Astrocyte of the cerebellum (primary cell): ENCODE results near the gene GPR85.

ENCODE experiments used
- DNase-seq: peaks from one replicate; pipeline ENCODE4 v3.0.0-alpha.2; 2011; ENCODE audit warnings: low read depth
- H3K4me3 ChIP-seq: 2 replicates; pipeline ENCODE4 v1.5.1; 2011; ENCODE audit warnings: mild to moderate bottlenecking, low read depth, low read length, moderate library complexity
- CTCF ChIP-seq: IDR thresholded peaks from 2 replicates; pipeline ENCODE4 v1.5.1; 2012; ENCODE audit warnings: low read length, low read depth, moderate library complexity, mild to moderate bottlenecking; ENCODE audit errors: missing control alignments
- in situ Hi-C: cut with HindIII; loops from 2 replicates; pipeline ENCODE4 v1.10.0; 2017; ENCODE audit warnings: low sequenced_read_pairs

GPR85 gene

DNA sequence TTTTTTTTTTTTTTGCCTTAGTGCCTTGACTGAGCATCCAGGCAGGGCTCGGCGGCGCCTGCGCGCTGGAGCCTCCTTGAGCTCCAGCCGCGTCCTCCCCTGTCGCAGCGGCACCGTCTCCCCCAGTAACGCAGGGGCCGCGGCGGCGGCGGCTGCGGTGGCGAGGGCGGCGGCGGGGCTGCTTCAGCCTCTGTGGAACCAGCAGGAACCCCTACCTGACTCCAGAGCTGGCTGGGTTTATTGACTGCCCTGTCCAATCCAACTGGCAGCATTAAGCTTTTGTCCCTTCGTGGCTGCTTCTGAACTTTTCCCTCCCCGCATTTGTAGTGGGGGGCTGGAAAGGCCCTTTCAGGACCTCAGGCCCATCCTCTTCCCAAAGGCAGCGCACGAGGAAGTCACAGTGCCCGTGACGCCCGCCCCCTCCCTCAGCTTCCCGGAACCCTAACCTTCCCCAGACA is at the start of gene GPR85:
GPR85 (minus strand) TSS at position 397 of the 458 bp plus-strand sequence. CDS start 2,106 bp downstream, outside the sequence.
- TF ChIP-seq CTCF: no peak
- H3K4me3 ChIP-seq: peak within 1 kb of the TSS; percentile 54
- DNase-seq: peak; percentile 32
- in situ Hi-C loops: no loop called here

DNA sequence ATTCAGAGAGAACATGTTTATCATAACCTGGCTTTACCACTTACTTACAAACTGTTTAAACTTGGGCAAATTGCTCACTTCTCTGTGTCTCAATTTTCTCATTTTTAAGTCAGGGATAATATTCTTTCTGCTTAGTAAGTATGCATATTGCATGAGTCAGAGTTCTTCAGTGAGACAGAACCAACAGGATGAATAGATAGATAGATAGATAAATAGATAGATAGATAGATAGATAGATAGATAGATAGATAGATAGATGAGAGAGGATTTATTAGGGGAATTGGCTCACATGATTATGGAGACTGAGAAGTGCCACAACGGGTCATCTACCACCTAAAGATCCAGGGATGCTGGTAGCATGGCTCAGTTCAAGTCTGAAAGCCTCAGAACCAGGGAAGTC is 47.4 kb upstream of the GPR85 start:
- DNase-seq: no peak
- no peak overlapping the region for H3K4me3 ChIP-seq
- no peak for TF ChIP-seq CTCF
- in situ Hi-C loops: no loop called here

DNA sequence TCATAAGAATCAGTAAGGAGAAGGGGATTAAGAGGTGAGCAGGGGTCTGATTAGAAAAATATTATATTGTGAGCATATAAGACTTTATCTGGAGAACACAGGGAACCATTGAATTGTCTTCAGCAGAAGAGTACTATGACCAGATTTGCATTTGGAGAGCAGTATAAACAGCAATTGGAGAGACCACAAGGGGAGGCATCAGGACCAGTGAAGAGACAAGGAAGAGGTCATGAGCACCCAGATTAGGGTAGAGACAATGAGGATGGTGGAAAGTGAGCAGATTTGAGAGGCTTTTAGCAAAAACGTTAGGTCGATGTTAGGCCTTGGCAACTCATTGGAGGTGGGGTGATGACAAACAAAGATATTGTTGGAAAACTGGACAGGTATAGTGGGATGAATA is 44.7 kb upstream of the GPR85 start:
- in situ Hi-C loops: no loop called here
- no peak overlapping the region for H3K4me3 ChIP-seq
- no peak for DNase-seq
- TF ChIP-seq CTCF: no peak

- no peak for TF ChIP-seq CTCF
- no peak overlapping the region for H3K4me3 ChIP-seq
- in situ Hi-C loops: no loop called here
- no peak for DNase-seq
Observed at GRCh38 chr7:113128031-113128430, 41.4 kb upstream of the GPR85 start.

- DNase-seq: no peak
- no peak overlapping the region for H3K4me3 ChIP-seq
- in situ Hi-C loops: no loop called here
- TF ChIP-seq CTCF: no peak
Observed at GRCh38 chr7:113125728-113126127, 39.1 kb upstream of the GPR85 start.

DNA sequence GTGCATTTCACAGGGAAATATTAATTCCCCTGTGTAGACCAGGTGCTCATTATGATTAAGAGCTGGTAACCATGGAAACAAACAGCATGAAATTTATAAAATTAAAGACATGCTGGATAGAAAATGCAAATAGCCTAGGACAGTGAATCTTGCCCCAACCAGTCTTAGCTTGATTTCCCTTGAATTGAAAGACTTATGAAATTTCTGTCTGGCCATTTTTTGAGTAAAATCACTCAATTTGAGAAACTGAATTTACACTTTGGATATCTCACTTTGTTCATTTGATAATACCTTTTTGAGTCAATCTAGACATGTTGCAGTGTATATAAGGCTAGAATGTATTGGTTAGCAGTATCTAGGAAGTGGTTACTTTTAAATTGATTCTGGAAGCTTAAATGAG is 36.1 kb upstream of the GPR85 start:
- no peak for TF ChIP-seq CTCF
- no peak for DNase-seq
- in situ Hi-C loops: no loop called here
- no peak overlapping the region for H3K4me3 ChIP-seq

- no peak for DNase-seq
- no peak for TF ChIP-seq CTCF
Observed at GRCh38 chr7:113120647-113121046, 34.0 kb upstream of the GPR85 start.

More at GRCh38 chr7:113120647-113121046, 34.0 kb upstream of the GPR85 start:
- in situ Hi-C loops: no loop called here
- no peak overlapping the region for H3K4me3 ChIP-seq
